Natural killer cell treated with Interleukin-12 subunit alpha and Interleukin-12 subunit beta and Interleukin-15 and Interleukin-18, amount 100 ng/mL, for 72 hours (primary cell): ENCODE results near the gene ZNF24. TPM values are rescaled to one million over a fixed set of nuclear protein-coding genes. Genes with fewer than 3 reads are reported as not detected.
A peak's percentile ranks its signal among the peaks of the same experiment; 100 is the strongest.

Experiments
- ATAC-seq, 2 donors: fragments of 150-1000 bp; cut with Tn5 transposase in 1 of 2; sonication (Bioruptor Pico), chemical (Tn5 transposase) in 1 of 2; 2 replicates each; pipeline ENCODE4 v1.10.0; 2021
- DNase-seq: peaks from one replicate; pipeline ENCODE4 v3.0.0; 2022; ENCODE audit warnings: low spot score
- H3K27ac Mint-ChIP-seq, 2 donors: 1 replicate in 1 of 2; 2 replicates in 1 of 2; pipeline ENCODE4 v1.8.0; 2022; ENCODE audit warnings: mixed read lengths in 2 of 2, mild to moderate bottlenecking in 1 of 2, moderate library complexity in 1 of 2
- H3K27me3 Mint-ChIP-seq, 2 donors: 1 replicate in 1 of 2; 2 replicates in 1 of 2; pipeline ENCODE4 v1.8.0; 2022; ENCODE audit warnings: mixed read lengths in 2 of 2
- H3K36me3 Mint-ChIP-seq: one replicate; pipeline ENCODE4 v1.8.0; 2022; ENCODE audit warnings: mixed read lengths
- H3K4me1 Mint-ChIP-seq, 2 donors: 1 replicate in 1 of 2; 2 replicates in 1 of 2; pipeline ENCODE4 v1.8.0; 2022; ENCODE audit warnings: low read depth in 2 of 2, mixed read lengths in 2 of 2, mild to moderate bottlenecking in 1 of 2
- H3K4me3 Mint-ChIP-seq: one replicate; pipeline ENCODE4 v1.8.0; 2022; ENCODE audit warnings: mixed read lengths
- H3K9me3 Mint-ChIP-seq: 2 replicates; pipeline ENCODE4 v1.8.0; 2022; ENCODE audit warnings: mixed read lengths
- total RNA-seq, 2 donors: library from RNA; stranded (reverse); gene quantifications; one replicate each; pipeline ENCODE4 v1.2.3, GENCODE V29; 2022

ZNF24 gene
- total RNA-seq, 2 donors from 2014 or later: 32.9 to 63.1 TPM

- H3K4me3 Mint-ChIP-seq: peak overlapping the region; percentile 100
- peaks cover 22 to 24% of the 10 kb centered on the region in 2 donors for H3K4me1 Mint-ChIP-seq
- H3K36me3 Mint-ChIP-seq: peaks cover 8% of the 10 kb centered on the region
- ATAC-seq: no peak
- H3K27ac Mint-ChIP-seq: peak overlapping the region; percentile 95 to 96
- H3K9me3 Mint-ChIP-seq: no peaks in the 10 kb centered on the region
- H3K27me3 Mint-ChIP-seq: peaks cover 0 to 2% of the 10 kb centered on the region in 2 donors
- DNase-seq: no peak
Observed at GRCh38 chr18:35344736-35345459, 678 bp upstream of the ZNF24 start.

GRCh38 chr18:35343488-35343935 is 708 bp downstream of the ZNF24 start:
- peak overlapping the region; percentile 100 for H3K4me3 Mint-ChIP-seq
- DNase-seq: no peak
- peaks cover 20% of the 10 kb centered on the region for H3K36me3 Mint-ChIP-seq
- H3K4me1 Mint-ChIP-seq: peaks cover 28 to 37% of the 10 kb centered on the region in 2 donors
- no peak for ATAC-seq
- no peaks in the 10 kb centered on the region for H3K9me3 Mint-ChIP-seq
- H3K27me3 Mint-ChIP-seq: peaks cover 0 to 2% of the 10 kb centered on the region in 2 donors
- peak overlapping the region; percentile 95 to 96 for H3K27ac Mint-ChIP-seq

DNA sequence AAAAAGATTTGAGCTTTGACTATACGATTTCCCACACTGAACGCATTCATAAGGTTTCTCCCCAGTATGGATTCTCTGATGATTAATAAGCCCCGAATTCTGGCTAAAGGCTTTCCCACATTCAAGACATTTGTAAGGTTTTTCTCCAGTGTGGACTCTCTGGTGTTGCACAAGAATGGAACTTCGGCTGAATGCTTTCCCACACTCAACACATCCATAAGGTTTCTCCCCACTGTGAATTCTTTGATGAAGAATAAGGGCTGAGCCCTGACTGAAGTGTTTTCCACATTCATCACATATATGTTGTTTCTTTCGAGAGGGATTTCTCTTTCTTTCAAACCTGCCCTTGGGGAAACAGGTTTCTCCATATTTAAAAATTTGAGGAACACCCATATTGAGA is 6.9 kb downstream of the ZNF24 start:
- DNase-seq (no peak), ATAC-seq (no peak)
- H3K4me3 Mint-ChIP-seq: no peak overlapping the region
- H3K9me3 Mint-ChIP-seq: no peaks in the 10 kb centered on the region
- H3K4me1 Mint-ChIP-seq: peaks cover 19 to 25% of the 10 kb centered on the region in 2 donors
- no peaks in the 10 kb centered on the region for H3K27me3 Mint-ChIP-seq
- H3K36me3 Mint-ChIP-seq: peaks cover 60% of the 10 kb centered on the region
- no peak overlapping the region for H3K27ac Mint-ChIP-seq

GRCh38 chr18:35335866-35336265 is 8.4 kb downstream of the ZNF24 start:
- peaks cover 19 to 25% of the 10 kb centered on the region in 2 donors for H3K4me1 Mint-ChIP-seq

DNA sequence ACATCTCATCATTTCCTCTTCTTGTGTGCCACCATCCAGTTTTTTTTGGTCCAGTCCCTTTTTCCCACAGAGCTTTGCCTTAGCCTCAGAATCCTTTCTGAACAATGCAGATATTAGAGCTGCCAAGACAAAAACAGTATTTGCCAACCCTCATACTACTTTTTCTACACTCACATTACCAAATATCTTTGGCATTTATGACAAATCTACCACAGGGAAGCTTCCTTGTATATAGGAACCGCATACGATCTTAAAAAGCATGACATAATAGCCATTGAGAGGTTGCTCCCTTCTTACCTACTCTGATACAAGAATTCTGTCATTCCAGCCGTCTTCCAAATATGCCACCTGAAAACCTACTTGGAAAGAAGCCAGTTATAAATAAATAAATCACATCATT is 9.4 kb downstream of the ZNF24 start:
- H3K27me3 Mint-ChIP-seq: no peaks in the 10 kb centered on the region
- H3K9me3 Mint-ChIP-seq: no peaks in the 10 kb centered on the region
- peaks cover 60% of the 10 kb centered on the region for H3K36me3 Mint-ChIP-seq
- H3K4me1 Mint-ChIP-seq: peaks cover 12 to 24% of the 10 kb centered on the region in 2 donors
- no peak overlapping the region for H3K4me3 Mint-ChIP-seq
- H3K27ac Mint-ChIP-seq: no peak overlapping the region
- ATAC-seq (no peak), DNase-seq (no peak)

More at GRCh38 chr18:35335866-35336265, 8.4 kb downstream of the ZNF24 start:
- H3K4me3 Mint-ChIP-seq: no peak overlapping the region
- DNase-seq: no peak
- no peaks in the 10 kb centered on the region for H3K27me3 Mint-ChIP-seq
- H3K36me3 Mint-ChIP-seq: peaks cover 60% of the 10 kb centered on the region
- no peak for ATAC-seq
- H3K27ac Mint-ChIP-seq: no peak overlapping the region
- no peaks in the 10 kb centered on the region for H3K9me3 Mint-ChIP-seq

DNA sequence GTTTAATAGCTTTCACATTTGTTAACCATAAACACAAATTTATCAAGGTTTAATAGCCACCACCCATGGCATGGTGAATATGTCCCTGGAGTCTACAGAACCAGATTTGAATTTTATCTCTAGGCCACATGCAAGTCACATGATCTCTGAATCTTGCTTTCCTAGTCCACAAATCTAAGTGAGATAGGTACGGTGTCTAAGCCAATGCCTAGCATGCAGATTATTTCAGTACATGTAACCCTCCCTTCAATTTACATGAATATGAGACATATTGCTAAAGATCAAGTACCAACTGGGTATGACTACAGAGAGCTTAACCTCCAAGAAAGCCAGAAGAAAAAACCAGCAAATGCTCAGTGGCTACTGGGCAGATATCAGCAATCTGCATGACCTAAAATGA is 10.0 kb downstream of the ZNF24 start:
- Mint-ChIP-seq H3K27me3 (no peaks in the 10 kb centered on the region), H3K9me3 (no peaks in the 10 kb centered on the region), H3K4me3 (no peak overlapping the region), H3K27ac (no peak overlapping the region), H3K36me3 (peaks cover 55% of the 10 kb centered on the region), H3K4me1 (peaks cover 8 to 18% of the 10 kb centered on the region in 2 donors)
- DNase-seq: no peak
- no peak for ATAC-seq

GRCh38 chr18:35331367-35332087 is 12.7 kb downstream of the ZNF24 start:
- ATAC-seq (no peak), DNase-seq (no peak)
- Mint-ChIP-seq H3K27me3 (no peaks in the 10 kb centered on the region), H3K27ac (no peak overlapping the region), H3K4me1 (peaks cover 5 to 6% of the 10 kb centered on the region in 2 donors), H3K4me3 (no peak overlapping the region), H3K9me3 (no peaks in the 10 kb centered on the region), H3K36me3 (peaks cover 38% of the 10 kb centered on the region)

DNA sequence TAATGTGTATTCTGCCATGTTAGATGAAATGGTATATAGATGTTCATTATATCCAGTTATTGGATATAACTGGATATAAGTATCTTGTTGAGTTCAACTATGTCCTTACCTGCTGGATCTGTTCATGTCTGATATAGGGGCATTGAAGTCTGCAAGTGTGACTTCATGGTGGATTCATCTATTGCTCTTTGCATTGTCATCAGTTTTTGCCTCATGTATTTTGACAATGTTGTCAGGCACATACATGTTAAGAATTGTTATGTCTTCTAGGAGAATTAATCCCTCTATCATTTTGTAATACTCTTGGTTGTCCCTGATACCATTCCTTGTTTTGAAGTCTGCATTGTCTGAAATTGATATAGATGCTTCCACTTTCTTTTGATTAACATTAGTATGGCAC is 15.4 kb downstream of the ZNF24 start:
- Mint-ChIP-seq H3K36me3 (peaks cover 20% of the 10 kb centered on the region), H3K27me3 (no peaks in the 10 kb centered on the region), H3K27ac (no peak overlapping the region), H3K4me3 (no peak overlapping the region), H3K9me3 (no peaks in the 10 kb centered on the region), H3K4me1 (peaks cover 0 to 5% of the 10 kb centered on the region in 2 donors)
- no peak for ATAC-seq
- DNase-seq: no peak

GRCh38 chr18:35326695-35327387 is 17.4 kb downstream of the ZNF24 start:
- H3K36me3 Mint-ChIP-seq: peaks cover 5% of the 10 kb centered on the region
- no peaks in the 10 kb centered on the region for H3K9me3 Mint-ChIP-seq
- no peaks in the 10 kb centered on the region for H3K4me1 Mint-ChIP-seq
- ATAC-seq (no peak), DNase-seq (no peak)
- no peaks in the 10 kb centered on the region for H3K27me3 Mint-ChIP-seq
- H3K4me3 Mint-ChIP-seq: no peak overlapping the region
- no peak overlapping the region for H3K27ac Mint-ChIP-seq

GRCh38 chr18:35324926-35325655 is 19.1 kb downstream of the ZNF24 start:
- ATAC-seq (no peak), DNase-seq (no peak)
- Mint-ChIP-seq H3K36me3 (peaks cover 5% of the 10 kb centered on the region), H3K4me3 (no peak overlapping the region), H3K27me3 (no peaks in the 10 kb centered on the region), H3K4me1 (no peaks in the 10 kb centered on the region), H3K27ac (no peak overlapping the region), H3K9me3 (no peaks in the 10 kb centered on the region)

DNA sequence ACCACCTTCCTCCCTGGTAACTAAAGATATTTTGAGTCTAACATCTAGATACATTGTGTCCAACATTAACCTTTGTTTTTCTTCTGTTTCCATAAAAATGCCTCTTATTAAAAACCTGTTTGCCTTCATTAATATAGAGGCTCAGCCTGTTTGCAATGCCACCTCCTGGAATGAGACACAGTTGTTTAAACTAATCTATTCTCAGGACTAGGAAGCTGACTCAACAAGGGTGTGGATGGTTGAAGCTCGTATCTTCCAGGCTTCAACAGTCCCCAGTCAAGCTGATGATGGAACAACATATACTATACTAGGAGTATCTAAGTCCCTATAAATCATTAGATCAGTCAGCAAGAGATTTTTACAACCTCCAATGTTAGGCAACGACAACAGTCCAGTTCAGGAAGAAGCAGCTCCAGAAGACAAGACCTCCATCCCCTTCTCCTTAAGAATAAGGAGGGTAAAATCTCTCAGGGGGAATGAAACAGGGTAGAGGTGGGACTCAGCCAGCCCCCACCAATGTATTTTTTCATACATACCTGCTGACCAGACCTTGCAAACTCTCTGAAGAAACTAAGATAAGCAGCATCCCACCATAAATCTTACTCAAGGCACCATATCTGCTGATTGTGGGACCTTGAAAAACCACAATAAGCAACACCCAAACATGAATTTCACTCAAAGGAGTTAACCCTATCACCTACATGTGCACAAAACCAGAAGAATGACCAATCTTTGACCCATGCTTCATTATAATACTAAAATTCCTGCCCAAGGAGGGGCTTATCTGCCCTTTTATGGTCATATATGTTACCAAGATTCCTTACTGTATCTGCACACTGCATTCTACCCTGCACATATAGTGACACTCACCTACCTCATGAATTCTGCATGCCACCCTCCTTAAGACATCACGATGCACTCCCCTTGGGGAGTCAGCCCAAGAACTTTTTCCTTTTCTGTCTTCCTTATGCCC is 21.4 kb downstream of the ZNF24 start:
- no peak for DNase-seq
- Mint-ChIP-seq H3K4me1 (no peaks in the 10 kb centered on the region), H3K9me3 (no peaks in the 10 kb centered on the region), H3K36me3 (no peaks in the 10 kb centered on the region), H3K4me3 (no peak overlapping the region), H3K27me3 (no peaks in the 10 kb centered on the region), H3K27ac (no peak overlapping the region)
- ATAC-seq: no peak

DNA sequence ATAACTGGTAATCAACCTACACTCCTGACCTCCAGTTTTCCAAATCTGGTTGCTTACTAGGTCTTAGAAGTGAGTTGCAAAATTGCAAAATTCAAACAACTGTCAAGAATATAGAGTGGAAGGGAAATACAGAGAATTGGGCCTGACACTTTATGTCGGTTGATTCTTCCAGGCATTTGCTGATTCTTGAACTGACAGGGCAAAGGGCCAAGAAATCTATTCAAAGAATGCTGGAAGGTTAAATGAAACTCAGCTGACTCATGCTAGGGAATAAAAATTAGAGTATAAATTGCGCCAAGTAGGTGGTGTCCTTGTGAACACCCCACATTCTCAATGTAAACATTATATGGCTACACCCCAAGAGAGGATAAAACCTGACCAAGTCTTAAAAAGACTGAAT is 32.7 kb downstream of the ZNF24 start:
- H3K27me3 Mint-ChIP-seq: no peaks in the 10 kb centered on the region
- ATAC-seq (no peak), DNase-seq (no peak)
- H3K4me1 Mint-ChIP-seq: no peaks in the 10 kb centered on the region
- no peak overlapping the region for H3K27ac Mint-ChIP-seq
- H3K9me3 Mint-ChIP-seq: peaks cover 27% of the 10 kb centered on the region
- H3K4me3 Mint-ChIP-seq: no peak overlapping the region
- H3K36me3 Mint-ChIP-seq: peaks cover 46% of the 10 kb centered on the region
